Panc1 (cell line): ENCODE data around the gene ABHD8. TPM values are rescaled to one million over a fixed set of nuclear protein-coding genes. Genes with fewer than 3 reads are reported as not detected.

ENCODE experiments used
- ATAC-seq: fragments of 200-7000 bp; cut with Tn5 transposase; 2 replicates; pipeline ENCODE4 v1.9.1; 2020; ENCODE audit warnings: mild to moderate bottlenecking, moderate library complexity
- BruUV-seq: library from RNA; stranded (reverse); fragments of 400-500 nt; replicated peaks from 2 replicates; lab custom pipeline; 2021; lab: Mats Ljungman, UMichigan
- CTCF ChIA-PET: fragments of 300-600 bp; sonication (Branson Sonifier 250); formaldehyde crosslinking; loops from one replicate; lab custom pipeline; 2022; ENCODE audit warnings: antibody characterized with exemption; lab: Charles Lee
- POLR2A ChIA-PET: fragments of 300-600 bp; sonication (Branson Sonifier 250); formaldehyde crosslinking; loops from one replicate; lab custom pipeline; 2022; ENCODE audit warnings: antibody characterized with exemption; lab: Charles Lee
- DNase-seq: peaks from one replicate; pipeline ENCODE4 v3.0.0-alpha.2; 2010; ENCODE audit warnings: low read depth, low spot score
- H3K27ac ChIP-seq: 2 replicates; pipeline ENCODE4 v1.5.1; 2011; ENCODE audit warnings: mild to moderate bottlenecking, low read length, inconsistent platforms
- H3K27me3 ChIP-seq: fragments of 200-500 bp; sonication (Bioruptor generic); 2 replicates; pipeline ENCODE4 v1.6.0; 2014; ENCODE audit warnings: low read length, inconsistent platforms; ENCODE audit not compliant: control insufficient read depth, insufficient read depth
- H3K36me3 ChIP-seq: fragments of 200-500 bp; sonication (Bioruptor generic); 2 replicates; pipeline ENCODE4 v1.5.1; 2014; ENCODE audit warnings: inconsistent platforms, mild to moderate bottlenecking, low read length, moderate library complexity; ENCODE audit not compliant: control insufficient read depth, insufficient read depth
- H3K4me1 ChIP-seq: 2 replicates; pipeline ENCODE4 v1.5.1; 2011; ENCODE audit warnings: inconsistent platforms, mild to moderate bottlenecking, low read length, moderate library complexity; ENCODE audit not compliant: control insufficient read depth, insufficient read depth
- H3K4me3 ChIP-seq, 2 experiments: 2 replicates each; pipeline ENCODE4 v1.5.1; 2011 to 2012; ENCODE audit warnings: low read depth in 2 of 2, low read length in 2 of 2, mild to moderate bottlenecking in 2 of 2, inconsistent platforms in 1 of 2, moderate library complexity in 1 of 2
- H3K9me3 ChIP-seq: fragments of 200-500 bp; sonication (Bioruptor generic); 2 replicates; pipeline ENCODE4 v1.5.1; 2014; ENCODE audit warnings: low read depth, mild to moderate bottlenecking, inconsistent platforms, low read length, moderate library complexity; ENCODE audit not compliant: control insufficient read depth, insufficient read depth
- POLR2AphosphoS5 ChIP-seq: IDR thresholded peaks from 2 replicates; pipeline ENCODE4 v1.6.1; 2012; ENCODE audit warnings: mild to moderate bottlenecking, low read depth, low read length, moderate library complexity
- SIN3A ChIP-seq: IDR thresholded peaks from 2 replicates; pipeline ENCODE4 v1.6.1; 2012; ENCODE audit warnings: low read depth, mild to moderate bottlenecking, low read length, moderate library complexity, borderline replicate concordance; ENCODE audit not compliant: insufficient read depth
- TCF7L2 ChIP-seq: IDR thresholded peaks from 2 replicates; pipeline ENCODE4 v1.6.1; 2011; ENCODE audit warnings: mild to moderate bottlenecking, low read depth, low read length, inconsistent platforms
- in situ Hi-C: cut with HindIII; loops from 2 replicates; pipeline ENCODE4 v1.10.0; 2016; ENCODE audit warnings: low sequenced_read_pairs, low pct_unique_long_range_greater_than_20kb
- intact Hi-C: fragments of 100-400 bp; cut with micrococcal nuclease; formaldehyde crosslinking; loops from one replicate; pipeline ENCODE4 v1.10.0; 2022; ENCODE audit not compliant: unreplicated experiment
- total RNA-seq: library from RNA; stranded (reverse); gene quantifications from one replicate; pipeline ENCODE4 v1.2.1, GENCODE V29; 2021; ENCODE audit not compliant: unreplicated experiment
- TF ChIP-seq, protein P1 (sequence below): fragments of 450-650 bp; IDR thresholded peaks from 2 replicates; pipeline ENCODE4 v1.5.1; 2017; ENCODE audit warnings: mild to moderate bottlenecking
- TF ChIP-seq, protein P2 (sequence below), 2 experiments: IDR thresholded peaks; 2 replicates each; pipeline ENCODE4 v1.6.1; 2011 to 2012; ENCODE audit warnings: low read depth in 2 of 2, control low read depth in 1 of 2, low read length in 1 of 2, mild to moderate bottlenecking in 1 of 2, moderate library complexity in 1 of 2; ENCODE audit not compliant: insufficient read depth in 1 of 2

The ABHD8 gene
- total RNA-seq, 1 experiment from 2014 or later, result 19.6 TPM

DNA sequence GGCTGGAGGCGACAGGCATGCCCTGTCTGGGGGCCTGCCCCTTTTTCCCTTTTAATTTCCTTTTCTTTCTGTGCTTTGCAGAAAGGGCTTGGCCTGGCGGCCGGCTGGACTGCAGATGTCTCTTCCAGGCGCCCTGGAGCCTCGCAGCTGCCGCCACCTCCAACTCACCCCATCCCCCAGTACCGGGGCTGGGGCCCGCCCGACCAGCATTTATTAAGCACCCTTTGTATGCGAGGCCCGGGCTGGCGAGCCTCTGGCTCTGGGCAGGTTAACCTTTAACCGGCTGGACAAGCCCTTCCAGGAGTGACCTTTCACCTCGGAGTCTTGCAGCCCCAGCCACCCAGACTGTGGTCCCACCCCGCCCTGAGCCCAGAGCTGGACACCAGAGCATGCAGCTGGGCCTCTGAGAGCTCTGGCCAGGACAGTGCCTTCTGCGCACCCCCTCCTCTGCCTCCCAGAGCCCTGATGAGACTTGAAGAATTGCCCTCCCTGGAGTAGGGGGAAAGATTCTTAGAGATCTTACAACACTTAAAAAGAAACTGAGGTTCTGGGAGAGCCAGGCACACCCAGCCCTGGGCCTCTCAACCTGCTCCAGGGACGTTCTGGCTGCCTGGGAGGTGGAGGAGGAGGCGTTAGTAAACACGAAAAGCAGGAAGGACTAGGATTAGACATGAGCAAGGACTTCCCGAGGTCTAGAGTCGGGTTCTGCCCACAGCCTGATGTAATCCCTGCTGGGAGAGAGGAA lies 56.4 kb downstream of the ABHD8 start:
- Histone ChIP-seq H3K9me3 (no peaks in the 10 kb centered on the region), H3K27ac (peak overlapping the region; percentile 85), H3K27me3 (no peaks in the 10 kb centered on the region), H3K36me3 (peaks cover 2% of the 10 kb centered on the region; the same call in 1 of the 2 replicates), H3K4me1 (peaks cover 37% of the 10 kb centered on the region), H3K4me3 (peak overlapping the region; percentile 32 to 36)
- no TSS peak for BruUV-seq
- TF ChIP-seq, protein P1, sequence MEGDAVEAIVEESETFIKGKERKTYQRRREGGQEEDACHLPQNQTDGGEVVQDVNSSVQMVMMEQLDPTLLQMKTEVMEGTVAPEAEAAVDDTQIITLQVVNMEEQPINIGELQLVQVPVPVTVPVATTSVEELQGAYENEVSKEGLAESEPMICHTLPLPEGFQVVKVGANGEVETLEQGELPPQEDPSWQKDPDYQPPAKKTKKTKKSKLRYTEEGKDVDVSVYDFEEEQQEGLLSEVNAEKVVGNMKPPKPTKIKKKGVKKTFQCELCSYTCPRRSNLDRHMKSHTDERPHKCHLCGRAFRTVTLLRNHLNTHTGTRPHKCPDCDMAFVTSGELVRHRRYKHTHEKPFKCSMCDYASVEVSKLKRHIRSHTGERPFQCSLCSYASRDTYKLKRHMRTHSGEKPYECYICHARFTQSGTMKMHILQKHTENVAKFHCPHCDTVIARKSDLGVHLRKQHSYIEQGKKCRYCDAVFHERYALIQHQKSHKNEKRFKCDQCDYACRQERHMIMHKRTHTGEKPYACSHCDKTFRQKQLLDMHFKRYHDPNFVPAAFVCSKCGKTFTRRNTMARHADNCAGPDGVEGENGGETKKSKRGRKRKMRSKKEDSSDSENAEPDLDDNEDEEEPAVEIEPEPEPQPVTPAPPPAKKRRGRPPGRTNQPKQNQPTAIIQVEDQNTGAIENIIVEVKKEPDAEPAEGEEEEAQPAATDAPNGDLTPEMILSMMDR, result no peak
- TF ChIP-seq TCF7L2 (no peak), POLR2AphosphoS5 (no peak), SIN3A (no peak)
- TF ChIP-seq, protein P2, sequence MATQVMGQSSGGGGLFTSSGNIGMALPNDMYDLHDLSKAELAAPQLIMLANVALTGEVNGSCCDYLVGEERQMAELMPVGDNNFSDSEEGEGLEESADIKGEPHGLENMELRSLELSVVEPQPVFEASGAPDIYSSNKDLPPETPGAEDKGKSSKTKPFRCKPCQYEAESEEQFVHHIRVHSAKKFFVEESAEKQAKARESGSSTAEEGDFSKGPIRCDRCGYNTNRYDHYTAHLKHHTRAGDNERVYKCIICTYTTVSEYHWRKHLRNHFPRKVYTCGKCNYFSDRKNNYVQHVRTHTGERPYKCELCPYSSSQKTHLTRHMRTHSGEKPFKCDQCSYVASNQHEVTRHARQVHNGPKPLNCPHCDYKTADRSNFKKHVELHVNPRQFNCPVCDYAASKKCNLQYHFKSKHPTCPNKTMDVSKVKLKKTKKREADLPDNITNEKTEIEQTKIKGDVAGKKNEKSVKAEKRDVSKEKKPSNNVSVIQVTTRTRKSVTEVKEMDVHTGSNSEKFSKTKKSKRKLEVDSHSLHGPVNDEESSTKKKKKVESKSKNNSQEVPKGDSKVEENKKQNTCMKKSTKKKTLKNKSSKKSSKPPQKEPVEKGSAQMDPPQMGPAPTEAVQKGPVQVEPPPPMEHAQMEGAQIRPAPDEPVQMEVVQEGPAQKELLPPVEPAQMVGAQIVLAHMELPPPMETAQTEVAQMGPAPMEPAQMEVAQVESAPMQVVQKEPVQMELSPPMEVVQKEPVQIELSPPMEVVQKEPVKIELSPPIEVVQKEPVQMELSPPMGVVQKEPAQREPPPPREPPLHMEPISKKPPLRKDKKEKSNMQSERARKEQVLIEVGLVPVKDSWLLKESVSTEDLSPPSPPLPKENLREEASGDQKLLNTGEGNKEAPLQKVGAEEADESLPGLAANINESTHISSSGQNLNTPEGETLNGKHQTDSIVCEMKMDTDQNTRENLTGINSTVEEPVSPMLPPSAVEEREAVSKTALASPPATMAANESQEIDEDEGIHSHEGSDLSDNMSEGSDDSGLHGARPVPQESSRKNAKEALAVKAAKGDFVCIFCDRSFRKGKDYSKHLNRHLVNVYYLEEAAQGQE (IDR thresholded peaks at IDR 0.05; ENCODE audit: insufficient read depth in 1 of 2, low read depth in 2 of 2, low read length in 1 of 2), result no peak
- intact Hi-C loops (no loop called here), in situ Hi-C loops (no loop called here)
- ATAC-seq, result peak; percentile 11
- POLR2A ChIA-PET, result no interaction called here
- no peak for DNase-seq
- CTCF ChIA-PET, result no interaction called here

DNA sequence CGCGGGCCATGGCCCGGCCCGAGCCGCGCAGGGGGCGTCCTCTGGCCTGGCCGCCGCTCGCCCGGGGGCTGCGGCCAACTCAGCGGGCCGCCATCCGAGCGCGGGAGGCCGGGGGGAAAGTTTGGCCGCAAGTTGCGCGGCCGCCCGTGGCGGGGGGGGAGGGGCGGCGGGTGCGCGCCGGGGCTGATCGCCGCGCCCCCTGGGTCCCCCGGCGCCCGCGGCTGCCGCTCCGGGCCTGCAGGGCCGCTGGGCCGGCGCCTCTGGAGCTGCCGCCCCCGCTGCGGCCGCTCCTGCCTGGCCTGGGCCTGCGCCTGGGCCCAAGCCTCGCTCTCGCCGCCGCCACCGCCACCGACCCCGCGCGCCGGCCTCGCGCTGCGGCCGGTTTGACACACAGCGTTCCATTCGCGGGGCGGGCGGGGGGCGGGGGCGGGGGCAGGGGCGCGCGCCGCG lies 57.7 kb downstream of the ABHD8 start, which contains the start of gene NR2F6:
NR2F6 (minus strand) TSS at position 385 of the 450 bp plus-strand sequence. CDS start 699 bp downstream, outside the sequence.
- Histone ChIP-seq H3K4me1 (peaks cover 47% of the 10 kb centered on the region), H3K27me3 (no peaks in the 10 kb centered on the region), H3K4me3 (peak within 1 kb of the TSS; percentile 83 to 84), H3K9me3 (no peaks in the 10 kb centered on the region), H3K27ac (peak within 1 kb of the TSS; percentile 91), H3K36me3 (peaks cover 2% of the 10 kb centered on the region; the same call in 1 of the 2 replicates)
- intact Hi-C loops, result no loop called here
- ATAC-seq (no peak), DNase-seq (no peak)
- CTCF ChIA-PET, result interaction anchor here (0.6 kb wide), 1 partner anchor 47 kb away, joined by 5 read pairs; no protein-coding TSS in a partner anchor
- TF ChIP-seq, protein P2 (IDR thresholded peaks at IDR 0.05; ENCODE audit: insufficient read depth in 1 of 2, low read depth in 2 of 2, low read length in 1 of 2), result no peak
- TF ChIP-seq SIN3A, result peak; percentile 59; the same call in 1 of the 2 replicates
- no peak for TF ChIP-seq POLR2AphosphoS5
- BruUV-seq, result no TSS peak
- POLR2A ChIA-PET, result interaction anchor here (0.7 kb wide), 1 partner anchor 226 kb away, joined by 10 read pairs; no protein-coding TSS in a partner anchor
- in situ Hi-C loops, result no loop called here
